Tibial artery (tissue), 4 donors: ENCODE results near the gene POPDC2.
"Not testable (repeated sequence)": the region's sequence is repeated elsewhere in the genome, so short reads cannot be mapped to it uniquely, and the experiment has no call there.

Source experiments
- DNase-seq, 2 donors: peaks; one replicate each; pipeline ENCODE4 v3.0.0-alpha.2; 2019
- H3K27ac ChIP-seq, 2 donors: fragments of 200-600 bp; sonication (generic) in 1 of 2; 1 replicate in 1 of 2; 2 replicates in 1 of 2; pipeline ENCODE4 v1.5.1; 2018 to 2019; ENCODE audit warnings: mild to moderate bottlenecking in 1 of 2
- H3K27me3 ChIP-seq, 2 donors: fragments of 200-600 bp; sonication (generic) in 1 of 2; one replicate each; pipeline versions ENCODE4 v1.5.1 to v1.6.0; 2016 to 2019
- H3K36me3 ChIP-seq, 3 donors: fragments of 200-600 bp; sonication (generic) in 2 of 3; one replicate each; pipeline ENCODE4 v1.5.1; 2016 to 2019; ENCODE audit warnings: mild to moderate bottlenecking in 2 of 3
- H3K4me1 ChIP-seq, 4 donors: fragments of 200-600 bp; sonication (generic) in 2 of 4; 1 replicate in 3 of 4; 2 replicates in 1 of 4; pipeline ENCODE4 v1.5.1; 2016 to 2019
- H3K4me3 ChIP-seq, 2 donors: fragments of 200-600 bp; sonication (generic) in 1 of 2; 1 replicate in 1 of 2; 2 replicates in 1 of 2; pipeline ENCODE4 v1.5.1; 2018 to 2019; ENCODE audit warnings: mild to moderate bottlenecking in 2 of 2
- H3K9me3 ChIP-seq, 3 donors: fragments of 200-600 bp; sonication (generic) in 1 of 3; one replicate each; pipeline ENCODE4 v1.5.1; 2016 to 2019
- CTCF ChIP-seq, 2 experiments: fragments of 200-600 bp in 1 of 2; fragments of 450-650 bp in 1 of 2; IDR thresholded peaks; one replicate each; pipeline ENCODE4 v1.5.1; 2017 to 2019; ENCODE audit warnings: antibody characterized with exemption in 2 of 2, mild to moderate bottlenecking in 1 of 2, moderate library complexity in 1 of 2
- intact Hi-C: fragments of 100-400 bp; cut with DNase I; formaldehyde crosslinking; loops from one replicate; pipeline ENCODE4 v1.15.0; 2023; ENCODE audit warnings: low total_unique reads

The POPDC2 gene

GRCh38 chr3:119599558-119600174, 60.7 kb downstream of the POPDC2 start:
- no peak for DNase-seq
- Histone ChIP-seq H3K36me3 (no peaks in the 10 kb centered on the region), H3K4me1 (no peaks in the 10 kb centered on the region), H3K4me3 (no peak overlapping the region), H3K27me3 (no peaks in the 10 kb centered on the region), H3K9me3 (no peaks in the 10 kb centered on the region), H3K27ac (no peak overlapping the region)
- TF ChIP-seq CTCF (IDR thresholded peaks at IDR 0.05), result no peak
- intact Hi-C loops, result no loop called here

DNA sequence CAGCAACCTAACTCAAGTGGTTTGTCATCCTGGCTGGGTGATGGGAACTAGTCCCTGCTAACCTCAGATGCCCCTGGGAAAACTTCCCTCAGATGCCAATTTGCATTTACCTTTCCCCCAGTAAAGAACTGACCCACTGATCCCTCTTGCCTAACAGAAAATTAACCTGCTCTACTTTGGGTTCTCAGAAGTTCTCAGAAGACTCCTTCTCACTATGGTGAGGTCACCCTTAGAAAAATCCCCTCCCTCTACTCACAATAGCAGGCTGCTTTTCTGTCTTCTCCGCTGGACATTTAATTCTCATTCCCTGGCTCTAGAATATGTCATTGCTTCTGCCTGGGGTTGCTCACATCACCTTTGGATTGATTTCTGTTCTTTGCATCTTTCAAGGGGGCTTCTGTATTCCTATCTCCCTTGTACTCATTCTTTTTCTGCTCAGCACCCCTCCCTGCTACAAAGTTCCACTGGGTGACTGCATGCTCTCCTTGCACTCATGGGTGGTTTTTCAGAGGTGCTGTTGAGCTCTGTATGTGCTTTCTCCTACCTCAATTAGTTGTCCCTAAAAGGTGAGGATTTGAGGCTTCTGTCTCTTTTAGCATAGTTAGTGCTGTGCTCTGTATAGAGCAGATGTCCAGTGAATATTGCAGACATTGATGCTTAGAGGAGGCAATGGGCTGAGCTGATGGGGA, 61.8 kb downstream of the POPDC2 start:
- H3K36me3 ChIP-seq, result no peaks in the 10 kb centered on the region
- no peaks in the 10 kb centered on the region for H3K9me3 ChIP-seq
- TF ChIP-seq CTCF (IDR thresholded peaks at IDR 0.05), result no peak
- no peak overlapping the region for H3K27ac ChIP-seq
- H3K27me3 ChIP-seq, result no peaks in the 10 kb centered on the region
- DNase-seq, result no peak
- no peaks in the 10 kb centered on the region for H3K4me1 ChIP-seq
- H3K4me3 ChIP-seq, result no peak overlapping the region
- intact Hi-C loops, result no loop called here

- Histone ChIP-seq H3K4me1 (no peaks in the 10 kb centered on the region), H3K4me3 (no peak within 1 kb of the TSS), H3K27me3 (no peaks in the 10 kb centered on the region), H3K27ac (no peak within 1 kb of the TSS), H3K9me3 (no peaks in the 10 kb centered on the region), H3K36me3 (no peaks in the 10 kb centered on the region)
- intact Hi-C loops, result no loop called here
- TF ChIP-seq CTCF (IDR thresholded peaks at IDR 0.05), result no peak
- DNase-seq, result no peak
Measured at GRCh38 chr3:119597548-119598288, 62.7 kb downstream of the POPDC2 start, which contains the start of gene PLA1A. TSS of gene PLA1A (plus strand) at chr3:119597885. CDS start at chr3:119597914, 29 bp downstream.

GRCh38 chr3:119596398-119596797, 64.0 kb downstream of the POPDC2 start:
- Histone ChIP-seq H3K27me3 (no peaks in the 10 kb centered on the region), H3K27ac (no peak overlapping the region), H3K4me1 (no peaks in the 10 kb centered on the region), H3K9me3 (no peaks in the 10 kb centered on the region), H3K4me3 (no peak overlapping the region), H3K36me3 (no peaks in the 10 kb centered on the region)
- intact Hi-C loops, result no loop called here
- no peak for TF ChIP-seq CTCF (IDR thresholded peaks at IDR 0.05)
- DNase-seq, result no peak

GRCh38 chr3:119595639-119596334, 64.6 kb downstream of the POPDC2 start:
- Histone ChIP-seq H3K4me1 (no peaks in the 10 kb centered on the region), H3K9me3 (no peaks in the 10 kb centered on the region), H3K4me3 (peak overlapping the region; percentile 15 to 26), H3K27me3 (no peaks in the 10 kb centered on the region), H3K36me3 (no peaks in the 10 kb centered on the region), H3K27ac (no peak overlapping the region)
- DNase-seq, result no peak
- intact Hi-C loops, result no loop called here
- TF ChIP-seq CTCF (IDR thresholded peaks at IDR 0.05), result no peak

- H3K4me1 ChIP-seq, H3K27ac ChIP-seq, H3K27me3 ChIP-seq, H3K9me3 ChIP-seq, H3K36me3 ChIP-seq, intact Hi-C loops, DNase-seq, H3K4me3 ChIP-seq: not testable (repeated sequence)
Measured at GRCh38 chr3:119594929-119595328, 65.5 kb downstream of the POPDC2 start.
